Measurements from ENCODE around the gene RPL15.

DNA sequence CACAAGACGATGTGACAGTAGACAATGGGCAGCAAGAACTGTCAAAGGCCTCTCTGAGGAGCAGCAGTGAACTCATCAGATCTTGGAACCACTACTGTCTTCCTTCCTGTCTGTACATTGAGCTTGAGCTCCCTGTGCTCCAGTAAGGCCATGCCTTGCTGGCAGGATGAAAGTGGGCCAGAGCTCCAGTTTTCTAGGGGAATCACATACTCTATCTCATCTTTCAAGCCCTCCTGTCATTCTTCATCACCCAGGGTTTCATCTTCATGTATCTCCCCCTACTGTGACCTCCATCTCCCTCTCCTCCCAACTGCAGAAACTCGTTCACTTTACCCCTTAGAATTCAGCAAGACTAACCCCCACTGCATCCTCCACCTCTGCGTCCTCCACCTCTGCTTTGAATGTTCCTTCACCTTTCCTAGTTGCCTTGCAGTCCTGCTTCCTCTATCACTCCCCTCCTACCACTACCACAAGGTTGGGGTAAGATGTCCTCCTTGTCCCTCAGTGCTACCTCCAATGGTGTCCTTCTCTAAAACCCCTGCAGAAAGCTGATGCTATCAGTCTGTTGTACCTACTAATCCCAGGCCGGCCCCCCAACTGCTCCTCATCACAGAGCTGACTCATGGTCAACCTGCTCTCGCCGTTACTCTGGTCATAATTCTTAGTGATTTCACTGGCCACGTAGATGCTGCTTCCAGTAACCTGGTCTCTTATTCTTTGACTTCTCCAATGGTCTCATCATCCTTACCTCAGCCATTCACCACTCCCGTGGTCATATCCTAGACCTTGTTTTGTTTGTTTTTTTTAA is 22.5 kb upstream of the RPL15 start:
- TF ChIP-seq, protein P1, sequence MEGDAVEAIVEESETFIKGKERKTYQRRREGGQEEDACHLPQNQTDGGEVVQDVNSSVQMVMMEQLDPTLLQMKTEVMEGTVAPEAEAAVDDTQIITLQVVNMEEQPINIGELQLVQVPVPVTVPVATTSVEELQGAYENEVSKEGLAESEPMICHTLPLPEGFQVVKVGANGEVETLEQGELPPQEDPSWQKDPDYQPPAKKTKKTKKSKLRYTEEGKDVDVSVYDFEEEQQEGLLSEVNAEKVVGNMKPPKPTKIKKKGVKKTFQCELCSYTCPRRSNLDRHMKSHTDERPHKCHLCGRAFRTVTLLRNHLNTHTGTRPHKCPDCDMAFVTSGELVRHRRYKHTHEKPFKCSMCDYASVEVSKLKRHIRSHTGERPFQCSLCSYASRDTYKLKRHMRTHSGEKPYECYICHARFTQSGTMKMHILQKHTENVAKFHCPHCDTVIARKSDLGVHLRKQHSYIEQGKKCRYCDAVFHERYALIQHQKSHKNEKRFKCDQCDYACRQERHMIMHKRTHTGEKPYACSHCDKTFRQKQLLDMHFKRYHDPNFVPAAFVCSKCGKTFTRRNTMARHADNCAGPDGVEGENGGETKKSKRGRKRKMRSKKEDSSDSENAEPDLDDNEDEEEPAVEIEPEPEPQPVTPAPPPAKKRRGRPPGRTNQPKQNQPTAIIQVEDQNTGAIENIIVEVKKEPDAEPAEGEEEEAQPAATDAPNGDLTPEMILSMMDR (IDR thresholded peaks at IDR 0.05; ENCODE audit: insufficient read depth, low read length, poor library complexity, severe bottlenecking) = no peak
- no peak for TF ChIP-seq EZH2phosphoT487 (conservative IDR thresholded peaks at IDR 0.05; ENCODE audit: low read length)

All from SU-DHL-6 (cell line).